ENCODE results near the gene SIGLEC12. TPM values are rescaled to one million over a fixed set of nuclear protein-coding genes. Genes with fewer than 3 reads are reported as not detected.

The SIGLEC12 gene
- total and polyA plus RNA-seq, 9 of the 15 experiments (the other 6 are each of a cell fraction or from before 2014, with no cell fraction given) = 0.08 to 1.3 (median 0.54) TPM

- CTCF ChIA-PET (ENCODE audit: low intra/inter-chr PET ratio) = no interaction called here
- H3K27me3 ChIP-seq (ENCODE audit: control insufficient read depth in 2 of 2, insufficient read depth in 2 of 2, low read length in 2 of 2) = no peaks in the 10 kb centered on the region
- DNase-seq (ENCODE audit: extremely low read depth in 1 of 4, low spot score in 3 of 4) = no peak
- no peak overlapping the region for H3K4me2 ChIP-seq (ENCODE audit: insufficient read depth, low read length)
- no peak overlapping the region for H3K4me3 ChIP-seq
- no peaks in the 10 kb centered on the region for H4K20me1 ChIP-seq (replicated peaks; ENCODE audit: control insufficient read depth, insufficient read depth, low read length)
- BruUV-seq (replicated peaks) = no TSS peak
- no peaks in the 10 kb centered on the region for H3K9me1 ChIP-seq (ENCODE audit: control insufficient read depth, insufficient read depth, low read length)
- in situ Hi-C loops (cut with MboI) (no loop called here), intact Hi-C loops (cut with micrococcal nuclease) (no loop called here)
- H3K27ac ChIP-seq (ENCODE audit: extremely low read depth, low read depth, low read length) = no peak overlapping the region
- POLR2A ChIA-PET = interaction anchor here (2.2 kb wide), 1 partner anchor 11 kb away, joined by 5 read pairs; no protein-coding TSS in a partner anchor
- no peak overlapping the region for H2AFZ ChIP-seq (ENCODE audit: low read depth, low read length)
- 79% methylated on average over 10 of the region's 10 CpGs for WGBS (ENCODE audit: insufficient coverage, low coverage, missing lambda C conversion rate)
- peaks cover 26% of the 10 kb centered on the region for H3K79me2 ChIP-seq (ENCODE audit: control insufficient read depth, insufficient read depth, low read length)
- no peak for ATAC-seq
- peaks cover 13 to 32% of the 10 kb centered on the region in 2 experiments for H3K4me1 ChIP-seq (replicated peaks in 1 of 2; ENCODE audit: control insufficient read depth in 2 of 2, insufficient read depth in 2 of 2, low read length in 2 of 2)
- no peaks in the 10 kb centered on the region for H3K36me3 ChIP-seq (ENCODE audit: control insufficient read depth, insufficient read depth, low read length)
- H3K9me3 ChIP-seq (replicated peaks; ENCODE audit: control insufficient read depth, insufficient read depth, low read depth, low read length) = no peaks in the 10 kb centered on the region
- FAIRE-seq = no peak
- TF ChIP-seq ZNF134 (CRISPR knock-in tag; conservative IDR thresholded peaks at IDR 0.05) (no peak), IFI16 (CRISPR knock-in tag; IDR thresholded peaks at IDR 0.05) (no peak), BCLAF1 (IDR thresholded peaks at IDR 0.05; ENCODE audit: borderline replicate concordance in 1 of 2, control insufficient read depth in 1 of 2, low read depth in 2 of 2, low read length in 1 of 2) (no peak)
- H3K9ac ChIP-seq (ENCODE audit: insufficient read depth in 1 of 2, low read depth in 2 of 2, low read length in 2 of 2) = no peak overlapping the region; a peak in 1 of 4 replicates
Measured at GRCh38 chr19:51462681-51463080, 38.9 kb downstream of the SIGLEC12 start.

Data from K562 (cell line).